Motor neuron (in vitro differentiated cells): Measurements from ENCODE around the gene DGUOK. TPM values are rescaled to one million over a fixed set of nuclear protein-coding genes. Genes with fewer than 3 reads are reported as not detected.

Experiments
- ATAC-seq, 8 experiments: fragments of 200-7000 bp; cut with Tn5 transposase; replicated peaks in 6 of 8; 2 replicates each; pipeline ENCODE4 v1.8.0; 2021; ENCODE audit warnings: mild to moderate bottlenecking in 8 of 8, moderate library complexity in 8 of 8
- H3K27ac ChIP-seq, 2 donors: fragments of 250-450 bp; sonication (Bioruptor Pico); 2 replicates each; pipeline ENCODE4 v1.9.0; 2021; ENCODE audit warnings: antibody characterized with exemption in 2 of 2, mild to moderate bottlenecking in 2 of 2, moderate library complexity in 1 of 2
- H3K4me1 ChIP-seq, 2 donors: fragments of 250-450 bp; sonication (Bioruptor Pico); replicated peaks in 1 of 2; 2 replicates each; pipeline ENCODE4 v1.6.1; 2021; ENCODE audit warnings: antibody characterized with exemption in 2 of 2, mild to moderate bottlenecking in 2 of 2, moderate library complexity in 1 of 2
- H3K4me3 ChIP-seq, 5 donors: fragments of 250-450 bp; sonication (Bioruptor Pico); 2 replicates each; pipeline ENCODE4 v1.9.0; 2021; ENCODE audit warnings: antibody characterized with exemption in 5 of 5, mild to moderate bottlenecking in 5 of 5, moderate library complexity in 4 of 5
- WGBS, 10 experiments: fragments of 450-650 bp; shearing (Covaris generic); methylation state at CpG; one replicate each; pipeline ENCODE4 v1.0.0; 2022; 5-methylcytosine and 5-hydroxymethylcytosine counted together
- in situ Hi-C, 9 experiments: fragments of 400-800 bp; cut with MboI; loops; one replicate each; pipeline ENCODE4 v1.15.0; 2021; ENCODE audit warnings: low sequenced_read_pairs in 9 of 9, low pct_unique_long_range_greater_than_20kb in 2 of 9; ENCODE audit not compliant: unreplicated experiment in 9 of 9
- total RNA-seq, 8 experiments: library from RNA; unstranded; fragments of 300-600 nt; gene quantifications; 2 replicates each; pipeline versions ENCODE4 v1.2.3 to v1.2.4, GENCODE V29; 2022

Gene DGUOK
- total RNA-seq, 8 experiments from 2014 or later, result 73.0 to 130 (median 109) TPM

- Histone ChIP-seq H3K27ac (no peak overlapping the region), H3K4me3 (no peak overlapping the region), H3K4me1 (peaks cover 0 to 7% of the 10 kb centered on the region in 2 donors)
- no peak for ATAC-seq
- in situ Hi-C loops, result loop anchor here in 1 of 9 experiments (25.0 kb wide), 1 partner anchor 133 kb away; the partner anchor contains the start of gene STAMBP
- 80 to 100% (median 88%) methylated on average over 1 to 5 of the region's 6 CpGs; no CpG with 5 or more reads in 3 of the 10 experiments for WGBS, 10 experiments
Measured at GRCh38 chr2:73970141-73970803, 43.6 kb downstream of the DGUOK start.

- in situ Hi-C loops, result loop anchor here in 1 of 9 experiments (25.0 kb wide), 1 partner anchor 134 kb away; the partner anchor contains the start of gene STAMBP
- Histone ChIP-seq H3K4me3 (no peak overlapping the region), H3K4me1 (peaks cover 0 to 7% of the 10 kb centered on the region in 2 donors), H3K27ac (no peak overlapping the region)
- 22 to 80% (median 63%) methylated on average over 2 to 6 of the region's 7 CpGs; no CpG with 5 or more reads in 2 of the 10 experiments for WGBS, 10 experiments
- no peak for ATAC-seq
Measured at GRCh38 chr2:73970850-73971471, 44.3 kb downstream of the DGUOK start.

DNA sequence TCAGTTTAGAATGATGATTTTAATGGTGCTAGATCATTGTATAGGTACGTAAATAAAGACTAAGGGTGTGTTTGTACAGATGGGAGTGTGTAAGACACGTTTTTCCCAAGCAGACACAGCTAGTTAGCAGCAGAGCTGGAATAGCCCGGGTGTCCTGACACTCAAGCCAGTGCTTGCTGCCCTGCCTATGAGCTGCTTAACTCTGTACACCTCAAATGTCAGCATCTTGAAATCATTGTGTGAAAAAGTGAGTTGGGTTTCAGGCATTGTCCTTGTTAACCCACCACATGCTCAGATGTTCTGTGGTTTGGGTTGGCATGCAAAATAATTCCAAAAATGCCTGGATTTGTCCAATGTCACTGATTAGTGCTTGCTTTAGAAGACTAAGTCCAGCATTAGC is 45.0 kb downstream of the DGUOK start:
- no peak overlapping the region for H3K27ac ChIP-seq
- ATAC-seq, result no peak
- 50 to 100% (median 65%) methylated on average over 1 to 3 of the region's 3 CpGs; no CpG with 5 or more reads in 6 of the 10 experiments for WGBS, 10 experiments
- in situ Hi-C loops, result loop anchor here in 1 of 9 experiments (25.0 kb wide), 1 partner anchor 134 kb away; the partner anchor contains the start of gene STAMBP
- H3K4me1 ChIP-seq, result peaks cover 0 to 7% of the 10 kb centered on the region in 2 donors
- no peak overlapping the region for H3K4me3 ChIP-seq

GRCh38 chr2:73972846-73973245 is 46.2 kb downstream of the DGUOK start:
- in situ Hi-C loops, result loop anchor here in 1 of 9 experiments (25.0 kb wide), 1 partner anchor 136 kb away; the partner anchor contains the start of gene STAMBP
- no peak for ATAC-seq
- no peak overlapping the region for H3K27ac ChIP-seq
- H3K4me1 ChIP-seq, result peaks cover 0 to 7% of the 10 kb centered on the region in 2 donors
- no peak overlapping the region for H3K4me3 ChIP-seq
- WGBS, 10 experiments, result 40 to 80% (median 55%) methylated on average over 1 to 3 of the region's 3 CpGs; no CpG with 5 or more reads in 3 of the 10 experiments

DNA sequence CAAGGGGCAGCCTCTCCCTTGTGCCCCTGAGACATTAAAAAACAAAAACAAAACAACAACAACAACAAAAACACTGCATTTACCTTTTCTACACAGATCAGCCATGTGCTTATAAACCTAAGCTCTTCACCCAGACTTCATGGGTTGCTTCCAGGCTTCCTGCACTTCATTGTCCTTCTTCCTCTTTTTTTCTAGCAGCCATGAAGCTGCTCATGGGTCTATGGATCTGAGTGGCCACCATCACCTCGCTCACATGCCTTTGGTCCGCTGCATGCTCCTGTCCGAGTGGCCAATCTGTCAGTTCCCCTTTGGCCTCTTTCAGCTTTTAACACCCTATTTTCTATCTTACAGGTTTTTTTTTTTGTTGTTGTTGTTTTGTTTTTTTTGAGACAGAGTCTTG is 49.1 kb downstream of the DGUOK start:
- in situ Hi-C loops, result no loop called here
- H3K4me3 ChIP-seq, result no peak overlapping the region
- no peak for ATAC-seq
- no peak overlapping the region for H3K27ac ChIP-seq
- peaks cover 0 to 6% of the 10 kb centered on the region in 2 donors for H3K4me1 ChIP-seq
- WGBS, 10 experiments, result 80 to 100% (median 92%) methylated on average over 1 to 3 of the region's 3 CpGs

DNA sequence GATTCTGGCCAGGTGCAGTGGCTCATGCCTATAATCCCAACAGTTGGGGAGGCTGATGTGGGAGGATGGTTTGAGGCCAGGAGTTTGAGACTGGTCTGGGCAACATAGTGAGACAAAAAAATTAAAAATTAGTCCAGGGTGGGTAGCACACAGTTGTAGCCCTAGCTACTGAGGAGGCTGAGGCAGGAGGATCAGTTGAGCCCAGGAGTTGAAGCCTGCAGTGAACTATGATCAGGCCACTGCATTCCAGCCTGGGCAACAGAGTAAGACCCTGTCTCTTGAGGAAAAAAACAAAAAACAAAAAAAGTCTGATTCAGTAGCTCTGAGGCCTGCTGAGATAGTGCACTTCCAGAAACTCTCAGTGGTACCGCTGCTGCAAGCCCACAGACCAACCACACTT is 50.1 kb downstream of the DGUOK start:
- Histone ChIP-seq H3K27ac (no peak overlapping the region), H3K4me1 (peaks cover 10% of the 10 kb centered on the region in 2 donors), H3K4me3 (no peak overlapping the region)
- 55 to 100% (median 82%) methylated on average over 1 of the region's 1 CpG; no CpG with 5 or more reads in 5 of the 10 experiments for WGBS, 10 experiments
- no peak for ATAC-seq
- in situ Hi-C loops, result no loop called here

GRCh38 chr2:73977466-73977865 is 50.8 kb downstream of the DGUOK start:
- Histone ChIP-seq H3K4me1 (peaks cover 12% of the 10 kb centered on the region in 2 donors), H3K4me3 (no peak overlapping the region), H3K27ac (no peak overlapping the region)
- no peak for ATAC-seq
- in situ Hi-C loops, result no loop called here
- 50 to 100% (median 92%) methylated on average over 1 to 2 of the region's 2 CpGs; no CpG with 5 or more reads in 3 of the 10 experiments for WGBS, 10 experiments

- ATAC-seq, result no peak
- WGBS, 10 experiments, result 0 to 100% (median 75%) methylated on average over 1 to 5 of the region's 5 CpGs; no CpG with 5 or more reads in 1 of the 10 experiments
- Histone ChIP-seq H3K4me3 (no peak overlapping the region), H3K27ac (no peak overlapping the region), H3K4me1 (peaks cover 19 to 20% of the 10 kb centered on the region in 2 donors)
- in situ Hi-C loops, result no loop called here
Measured at GRCh38 chr2:73979021-73979420, 52.3 kb downstream of the DGUOK start.

GRCh38 chr2:73979686-73980085 is 53.0 kb downstream of the DGUOK start:
- Histone ChIP-seq H3K4me3 (no peak overlapping the region), H3K4me1 (peaks cover 21 to 22% of the 10 kb centered on the region in 2 donors), H3K27ac (no peak overlapping the region)
- in situ Hi-C loops, result no loop called here
- WGBS, 10 experiments, result 0 to 54% (median 20%) methylated on average over 1 to 3 of the region's 3 CpGs; no CpG with 5 or more reads in 7 of the 10 experiments
- peak in 2 of 8 experiments; percentile 11 to 40 for ATAC-seq

- H3K4me1 ChIP-seq, result peaks cover 21 to 22% of the 10 kb centered on the region in 2 donors
- WGBS, 10 experiments, result 67 to 100% (median 84%) methylated on average over 1 to 2 of the region's 2 CpGs; no CpG with 5 or more reads in 2 of the 10 experiments
- H3K4me3 ChIP-seq, result peak overlapping the region in 1 of 5 donors; percentile 31
- in situ Hi-C loops, result no loop called here
- H3K27ac ChIP-seq, result no peak overlapping the region
- no peak for ATAC-seq
Measured at GRCh38 chr2:73980566-73980965, 53.9 kb downstream of the DGUOK start.

DNA sequence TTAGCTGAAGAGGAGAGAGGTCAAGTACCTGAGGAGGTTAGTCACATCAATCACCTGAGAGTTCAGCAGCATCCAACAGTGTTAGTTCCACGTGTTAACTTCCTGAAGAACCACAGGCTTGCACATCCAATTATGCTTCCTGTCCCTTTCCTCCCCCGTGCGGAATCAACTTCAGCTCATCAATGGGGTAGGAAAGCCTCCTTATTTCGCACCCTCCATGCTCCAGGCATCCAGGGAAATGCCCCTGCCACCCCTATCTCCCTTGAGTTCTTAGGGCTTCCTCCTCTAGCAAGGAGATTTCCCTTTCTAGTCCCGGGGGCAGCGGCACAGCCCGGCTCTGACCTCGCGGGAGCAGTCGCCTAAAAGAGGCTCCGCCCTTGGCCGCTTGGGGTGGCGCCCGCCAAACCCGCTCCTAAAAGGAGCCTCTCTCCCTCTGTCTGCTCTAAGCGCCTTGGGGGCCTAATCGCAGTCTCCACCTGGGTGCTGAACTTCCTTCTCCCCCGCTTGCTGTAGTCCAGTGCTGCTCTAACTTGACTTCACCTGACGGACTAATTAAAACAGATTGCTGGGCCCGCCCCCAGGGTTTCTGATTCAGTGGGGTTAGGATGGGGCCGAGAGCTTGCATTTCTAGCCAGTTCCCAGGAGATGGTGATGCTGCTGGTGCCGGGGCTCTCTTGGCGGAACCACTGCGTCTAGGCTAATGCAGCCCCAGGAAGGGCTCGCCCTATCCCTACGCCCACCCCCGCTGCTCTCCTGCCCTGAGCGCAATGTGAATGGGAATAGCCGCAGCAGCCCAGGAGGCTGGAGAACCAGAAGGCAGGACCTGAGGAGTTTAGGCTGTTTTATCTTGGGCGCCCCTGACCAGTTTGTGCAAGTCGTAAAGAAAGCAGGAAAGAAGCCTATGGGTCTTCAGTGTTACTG is 54.7 kb downstream of the DGUOK start:
- peaks cover 26 to 30% of the 10 kb centered on the region in 2 donors for H3K4me1 ChIP-seq
- ATAC-seq, result peak; percentile 13 to 63 (median 38)
- WGBS, 10 experiments, result 0 to 40% (median 6%) methylated on average over 2 to 17 of the region's 31 CpGs; no CpG with 5 or more reads in 3 of the 10 experiments
- no peak overlapping the region for H3K27ac ChIP-seq
- peak overlapping the region in 4 of 5 donors; percentile 7 to 31 (median 24) for H3K4me3 ChIP-seq
- in situ Hi-C loops, result no loop called here

GRCh38 chr2:73982140-73982617 is 55.5 kb downstream of the DGUOK start:
- peak in 3 of 8 experiments; percentile 10 to 18 (median 13) for ATAC-seq

More at GRCh38 chr2:73982140-73982617, 55.5 kb downstream of the DGUOK start:
- Histone ChIP-seq H3K27ac (no peak overlapping the region), H3K4me1 (peaks cover 35 to 39% of the 10 kb centered on the region in 2 donors), H3K4me3 (no peak overlapping the region)
- in situ Hi-C loops, result no loop called here
- WGBS, 10 experiments, result 18 to 100% (median 37%) methylated on average over 1 to 5 of the region's 7 CpGs; no CpG with 5 or more reads in 4 of the 10 experiments
